Measurements from ENCODE around the gene PACS1.

Gene PACS1

DNA sequence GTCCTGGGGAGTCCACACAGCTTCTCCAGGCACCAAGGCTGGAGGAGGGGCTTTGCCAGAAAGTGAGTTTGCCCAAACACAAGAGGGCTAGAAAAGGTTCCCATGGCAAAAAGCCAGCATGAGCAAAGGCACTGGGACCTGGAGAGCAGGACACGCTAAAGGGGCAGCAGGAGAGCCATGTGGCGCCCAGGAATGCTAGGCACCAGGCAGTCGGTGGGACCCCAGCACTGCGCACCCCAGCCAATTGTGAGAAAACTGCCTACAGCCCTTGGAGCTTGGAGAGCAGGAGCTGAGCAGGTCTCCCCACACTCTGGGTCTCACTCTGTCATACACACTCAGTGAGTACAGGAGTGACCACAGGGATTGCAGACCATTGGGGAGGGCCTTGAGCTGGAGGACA lies 193.2 kb downstream of the PACS1 start:
- no peak overlapping the region for H3K4me2 ChIP-seq (ENCODE audit: low read depth, low read length, poor library complexity, severe bottlenecking)

GRCh38 chr11:66263785-66264184 lies 193.7 kb downstream of the PACS1 start:
- no peaks in the 10 kb centered on the region for H3K27me3 ChIP-seq (ENCODE audit: insufficient read depth, low read length, poor library complexity, severe bottlenecking)
- no peak overlapping the region for H3K9ac ChIP-seq (ENCODE audit: low read depth, low read length, poor library complexity, severe bottlenecking)
- H3K9me2 ChIP-seq (replicated peaks; ENCODE audit: low read depth, low read length) = no peaks in the 10 kb centered on the region
- peaks cover 7% of the 10 kb centered on the region for H4K20me1 ChIP-seq (ENCODE audit: insufficient read depth, low read length, poor library complexity, severe bottlenecking)
- no peak overlapping the region for H3K4me2 ChIP-seq (ENCODE audit: low read depth, low read length, poor library complexity, severe bottlenecking)
- H3K4me3 ChIP-seq (ENCODE audit: low read length, poor library complexity, severe bottlenecking) = no peak overlapping the region
- TF ChIP-seq CTCF (conservative IDR thresholded peaks at IDR 0.05; ENCODE audit: low read length) = no peak
- TF ChIP-seq EZH2phosphoT487 (IDR thresholded peaks at IDR 0.05; ENCODE audit: borderline replicate concordance) = no peak
- no peaks in the 10 kb centered on the region for H3K9me3 ChIP-seq (ENCODE audit: insufficient read depth, low read depth, low read length)
- peaks cover 15% of the 10 kb centered on the region for H3K4me1 ChIP-seq (ENCODE audit: insufficient read depth, low read length, poor library complexity, severe bottlenecking)
- peaks cover 30% of the 10 kb centered on the region; the same call in 1 of the 2 replicates for H3K36me3 ChIP-seq (ENCODE audit: insufficient read depth, low read length)
- no peaks in the 10 kb centered on the region for H3F3A ChIP-seq (ENCODE audit: low read depth)
- peaks cover 17% of the 10 kb centered on the region for H3K79me2 ChIP-seq (ENCODE audit: insufficient read depth, low read length)
- no peak overlapping the region for H2AFZ ChIP-seq (ENCODE audit: low read length)

More for the DNA sequence above, 193.2 kb downstream of the PACS1 start:
- Histone ChIP-seq H3K36me3 (ENCODE audit: insufficient read depth, low read length) (peaks cover 30% of the 10 kb centered on the region; the same call in 1 of the 2 replicates), H3F3A (ENCODE audit: low read depth) (no peaks in the 10 kb centered on the region), H3K4me3 (ENCODE audit: low read length, poor library complexity, severe bottlenecking) (no peak overlapping the region), H2AFZ (ENCODE audit: low read length) (no peak overlapping the region), H3K9me3 (ENCODE audit: insufficient read depth, low read depth, low read length) (no peaks in the 10 kb centered on the region), H3K9ac (ENCODE audit: low read depth, low read length, poor library complexity, severe bottlenecking) (no peak overlapping the region), H3K4me1 (ENCODE audit: insufficient read depth, low read length, poor library complexity, severe bottlenecking) (peaks cover 20% of the 10 kb centered on the region), H4K20me1 (ENCODE audit: insufficient read depth, low read length, poor library complexity, severe bottlenecking) (peaks cover 11% of the 10 kb centered on the region), H3K9me2 (replicated peaks; ENCODE audit: low read depth, low read length) (no peaks in the 10 kb centered on the region), H3K27me3 (ENCODE audit: insufficient read depth, low read length, poor library complexity, severe bottlenecking) (no peaks in the 10 kb centered on the region), H3K79me2 (ENCODE audit: insufficient read depth, low read length) (peaks cover 21% of the 10 kb centered on the region)
- TF ChIP-seq EZH2phosphoT487 (IDR thresholded peaks at IDR 0.05; ENCODE audit: borderline replicate concordance) (no peak), CTCF (conservative IDR thresholded peaks at IDR 0.05; ENCODE audit: low read length) (no peak)

GRCh38 chr11:66264383-66264782 lies 194.3 kb downstream of the PACS1 start:
- Histone ChIP-seq H2AFZ (ENCODE audit: low read length) (no peak overlapping the region), H3K36me3 (ENCODE audit: insufficient read depth, low read length) (peaks cover 30% of the 10 kb centered on the region; the same call in 1 of the 2 replicates), H4K20me1 (ENCODE audit: insufficient read depth, low read length, poor library complexity, severe bottlenecking) (peaks cover 7% of the 10 kb centered on the region)

More at GRCh38 chr11:66264383-66264782, 194.3 kb downstream of the PACS1 start:
- Histone ChIP-seq H3K4me1 (ENCODE audit: insufficient read depth, low read length, poor library complexity, severe bottlenecking) (peaks cover 15% of the 10 kb centered on the region), H3K9ac (ENCODE audit: low read depth, low read length, poor library complexity, severe bottlenecking) (no peak overlapping the region), H3K9me2 (replicated peaks; ENCODE audit: low read depth, low read length) (no peaks in the 10 kb centered on the region), H3K9me3 (ENCODE audit: insufficient read depth, low read depth, low read length) (no peaks in the 10 kb centered on the region), H3K4me3 (ENCODE audit: low read length, poor library complexity, severe bottlenecking) (no peak overlapping the region), H3K27me3 (ENCODE audit: insufficient read depth, low read length, poor library complexity, severe bottlenecking) (no peaks in the 10 kb centered on the region), H3K79me2 (ENCODE audit: insufficient read depth, low read length) (peaks cover 17% of the 10 kb centered on the region), H3K4me2 (ENCODE audit: low read depth, low read length, poor library complexity, severe bottlenecking) (no peak overlapping the region), H3F3A (ENCODE audit: low read depth) (no peaks in the 10 kb centered on the region)
- TF ChIP-seq EZH2phosphoT487 (IDR thresholded peaks at IDR 0.05; ENCODE audit: borderline replicate concordance) = no peak
- no peak for TF ChIP-seq CTCF (conservative IDR thresholded peaks at IDR 0.05; ENCODE audit: low read length)
